GM19452 (cell line): Measurements from ENCODE around the gene CUEDC2.
"Not testable (repeated sequence)": the region's sequence is repeated elsewhere in the genome, so short reads cannot be mapped to it uniquely, and the experiment has no call there.

Experiments
- ATAC-seq: cut with Tn5 transposase; IDR thresholded peaks from one replicate; pipeline ENCODE4 v1.9.1; 2021; ENCODE audit not compliant: unreplicated experiment

The CUEDC2 gene

DNA sequence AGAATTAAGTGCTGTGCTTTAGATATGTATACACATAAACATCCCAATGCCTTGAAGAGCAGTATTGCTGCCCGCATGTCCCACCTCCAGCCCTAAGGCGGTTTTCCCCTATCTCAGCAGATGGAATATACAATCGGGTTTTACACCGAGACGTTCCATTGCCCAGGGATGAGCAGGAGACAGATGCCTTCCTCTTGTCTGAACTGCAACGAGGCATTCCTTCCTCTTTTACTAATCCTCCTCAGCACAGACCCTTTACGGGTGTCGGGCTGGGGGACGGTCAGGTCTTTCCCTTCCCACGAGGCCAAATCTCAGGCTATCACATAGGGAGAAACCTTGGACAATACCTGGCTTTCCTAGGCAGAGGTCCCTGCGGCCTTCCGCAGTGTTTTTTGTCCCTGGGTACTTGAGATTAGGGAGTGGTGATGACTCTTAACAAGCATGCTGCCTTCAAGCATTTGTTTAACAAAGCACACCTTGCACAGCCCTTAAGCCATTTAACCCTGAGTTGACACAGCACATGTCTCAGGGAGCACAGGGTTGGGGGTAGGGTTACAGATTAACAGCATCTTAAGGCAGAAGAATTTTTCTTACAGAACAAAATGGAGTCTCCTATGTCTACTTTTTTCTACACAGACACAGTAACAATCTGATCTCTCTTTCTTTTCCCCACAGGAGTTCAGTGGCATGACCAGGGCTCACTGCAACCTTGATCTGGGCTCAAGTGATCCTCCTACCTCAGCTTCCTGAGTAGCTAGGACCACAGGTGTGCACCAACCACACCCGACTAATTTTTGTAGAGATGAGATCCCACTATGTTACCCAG lies 22.5 kb upstream of the CUEDC2 start:
- ATAC-seq, result not testable (repeated sequence)

DNA sequence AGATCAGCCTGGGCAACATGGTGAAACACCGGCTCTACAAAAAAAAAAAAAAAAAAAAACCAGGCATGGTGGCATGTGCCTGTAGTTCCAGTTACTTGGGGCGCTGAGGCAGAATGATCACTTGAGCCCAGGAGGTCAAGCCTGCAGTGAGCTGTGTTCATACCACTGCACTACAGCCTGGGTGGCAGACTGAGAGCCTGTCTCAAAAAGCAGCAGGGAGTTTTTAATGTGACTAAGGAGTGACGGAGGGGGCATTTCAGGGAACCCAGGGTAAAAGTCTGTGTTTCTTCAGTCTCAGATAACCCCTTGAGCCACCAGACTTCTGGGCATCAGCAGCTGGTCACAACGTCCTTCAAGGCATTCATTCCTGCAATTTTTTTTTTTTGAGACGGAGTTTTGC lies 21.1 kb upstream of the CUEDC2 start:
- no peak for ATAC-seq

DNA sequence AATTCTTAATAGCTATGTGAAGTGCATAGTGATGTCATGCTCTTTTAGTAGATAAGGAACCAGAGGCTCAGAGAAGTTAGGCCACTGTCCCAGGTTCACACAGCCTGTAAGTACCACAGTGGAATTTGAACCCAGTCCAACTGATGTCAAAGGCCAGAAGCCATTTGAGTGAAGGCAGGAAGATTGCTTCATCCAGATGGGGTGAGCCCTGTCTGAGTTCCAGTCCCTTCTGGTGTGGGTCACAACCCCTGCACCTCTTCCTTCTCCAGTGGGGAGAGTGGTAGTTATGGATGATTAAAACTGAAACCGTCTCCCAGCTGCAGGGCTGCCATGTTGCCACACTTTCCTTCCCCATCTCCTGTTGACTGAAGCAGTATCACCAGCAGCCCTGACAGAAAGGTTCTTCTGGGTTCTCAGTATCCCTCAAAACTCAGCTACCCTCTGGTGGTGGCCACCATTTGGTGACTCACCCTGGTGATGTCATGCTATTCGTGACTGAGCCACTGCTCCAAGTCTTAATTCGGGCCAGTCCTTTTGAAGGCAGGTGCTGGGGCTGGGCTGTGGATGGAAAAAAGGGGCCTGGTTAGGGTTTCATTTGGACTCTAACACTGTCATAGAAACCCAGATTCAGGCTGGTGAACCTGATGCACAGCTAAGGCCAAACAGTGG lies 20.4 kb upstream of the CUEDC2 start:
- ATAC-seq, result no peak

DNA sequence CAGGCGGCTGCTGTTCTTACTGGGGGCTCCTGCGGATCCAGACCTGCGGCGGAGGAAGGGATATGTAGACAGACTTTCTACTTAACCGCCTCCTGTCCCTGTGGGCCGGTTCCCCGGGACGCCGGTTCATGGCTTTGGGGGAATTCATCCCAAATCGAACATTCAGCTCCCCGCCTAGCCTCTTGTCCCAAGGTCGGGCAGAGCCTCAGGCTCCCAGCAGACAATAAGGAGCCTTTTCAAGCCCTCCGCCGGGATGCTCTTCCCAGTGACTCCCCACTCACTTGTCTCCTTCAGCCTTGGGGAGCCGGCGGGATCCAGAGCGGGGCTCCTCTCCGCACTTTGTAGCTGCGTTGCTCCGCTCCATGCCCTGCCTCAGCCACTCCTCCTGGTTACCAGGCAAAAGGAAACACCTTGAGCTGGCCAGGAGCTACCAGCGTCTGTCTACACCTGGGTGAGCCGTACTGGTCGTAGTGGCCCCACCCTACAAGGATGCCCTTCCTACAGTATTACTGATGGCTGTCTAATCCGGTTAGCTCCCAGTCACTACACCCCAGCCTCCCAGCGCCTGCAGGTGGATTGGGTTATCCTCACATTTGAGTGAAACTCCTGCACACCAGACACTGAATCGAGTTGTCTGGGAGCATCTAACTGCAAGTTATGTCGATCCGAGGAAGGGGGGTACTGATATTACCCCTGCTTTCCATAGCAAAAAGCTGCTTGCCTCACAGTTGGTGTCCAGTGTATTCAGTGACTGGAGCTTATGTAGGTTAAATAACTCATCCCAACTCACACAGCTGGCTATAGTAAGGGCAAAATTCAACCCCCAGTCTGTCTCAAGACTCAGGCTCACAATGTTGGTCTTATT lies 19.0 kb upstream of the CUEDC2 start, which contains the start of gene C10orf95:
C10orf95 (minus strand) TSS at position 439 of the 865 bp plus-strand sequence. CDS start 450 bp downstream, outside the sequence.
- no peak for ATAC-seq

DNA sequence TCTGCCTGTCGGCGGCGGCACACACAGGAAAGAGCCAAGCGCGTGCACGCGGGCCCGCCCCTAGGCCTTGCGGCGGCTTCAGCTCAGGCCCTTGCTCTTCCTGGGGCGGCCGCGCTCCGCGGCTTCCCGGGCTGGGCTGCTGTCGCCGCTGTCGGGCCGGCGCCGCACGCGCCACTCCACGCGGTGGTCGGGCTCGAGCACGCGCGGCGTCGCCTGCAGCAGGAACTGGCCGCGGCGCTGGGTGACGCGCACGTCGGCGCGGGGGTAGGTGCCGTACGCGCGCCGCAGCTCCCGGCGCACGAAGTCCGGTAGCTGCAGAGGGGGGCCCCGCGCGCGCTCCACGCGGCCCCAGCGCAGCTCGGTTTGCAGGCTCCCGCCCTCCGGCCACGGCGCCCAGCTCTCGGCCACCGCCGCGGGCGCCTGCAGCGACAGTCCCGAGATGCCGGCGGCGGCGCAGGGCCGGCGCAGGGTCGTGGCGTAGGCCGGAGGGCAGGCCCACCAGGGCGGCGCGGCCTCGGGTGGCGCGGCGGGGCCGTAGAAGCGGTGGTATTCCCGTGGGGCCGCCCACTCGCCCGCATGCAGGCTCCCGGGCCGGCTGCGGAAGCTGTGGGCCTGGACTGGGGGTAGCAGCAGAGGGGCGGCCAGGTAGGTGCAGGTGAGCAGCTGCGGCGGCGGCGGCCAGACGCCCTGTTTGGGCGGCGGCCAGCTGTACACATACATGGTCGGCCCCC lies 18.2 kb upstream of the CUEDC2 start:
- ATAC-seq, result peak; percentile 82

DNA sequence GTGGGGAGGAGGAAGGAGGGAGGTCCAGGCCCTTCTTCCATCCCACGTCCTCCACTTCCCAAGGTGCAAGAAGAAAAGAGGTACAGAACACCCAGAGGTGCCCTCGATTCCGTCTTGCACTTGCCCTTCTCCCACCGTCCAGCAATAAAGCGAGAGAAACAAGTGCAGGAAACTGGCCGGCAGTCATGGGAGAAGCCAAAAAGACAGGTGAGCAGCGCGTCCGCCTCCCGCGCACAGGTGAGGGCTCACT lies 17.7 kb upstream of the CUEDC2 start:
- ATAC-seq, result no peak

DNA sequence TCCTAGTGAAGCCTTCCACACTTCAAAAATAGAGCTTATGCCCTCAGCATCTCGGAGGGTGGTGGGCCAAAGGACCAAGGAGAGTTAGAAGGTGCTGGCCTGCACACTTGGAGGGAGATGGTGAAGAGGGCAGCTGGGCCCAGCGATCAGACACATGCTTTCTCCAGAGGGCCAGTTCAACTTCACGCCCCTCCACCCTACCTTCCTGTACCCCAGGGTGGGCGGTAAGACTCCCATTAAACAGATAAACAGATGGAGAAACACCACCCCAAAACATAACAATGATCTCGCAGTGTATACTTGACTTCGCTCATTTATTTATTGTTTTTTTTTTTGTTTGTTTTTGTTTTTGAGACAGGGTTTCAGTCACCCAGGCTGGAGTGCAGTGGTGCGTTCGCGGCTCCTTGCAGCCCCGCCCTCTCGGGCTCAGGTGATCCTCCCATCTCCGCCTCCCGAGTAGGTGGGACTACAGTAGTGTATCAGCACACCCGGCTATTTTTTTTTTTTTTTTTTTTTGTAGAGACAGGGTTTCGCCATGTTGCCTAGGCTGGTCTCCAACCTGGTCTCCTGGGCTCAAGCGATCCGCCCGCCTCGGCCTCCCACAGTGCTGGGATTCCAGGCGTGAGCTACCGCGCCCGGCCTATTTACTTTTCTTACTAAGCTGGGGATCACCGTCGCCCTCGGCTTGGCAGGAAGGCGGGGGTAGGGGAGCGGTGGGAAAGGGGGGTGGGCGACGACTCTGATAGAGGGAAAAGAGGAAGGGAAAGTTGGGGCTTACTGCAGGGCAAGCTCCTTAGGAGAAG lies 17.1 kb upstream of the CUEDC2 start:
- ATAC-seq, result no peak

DNA sequence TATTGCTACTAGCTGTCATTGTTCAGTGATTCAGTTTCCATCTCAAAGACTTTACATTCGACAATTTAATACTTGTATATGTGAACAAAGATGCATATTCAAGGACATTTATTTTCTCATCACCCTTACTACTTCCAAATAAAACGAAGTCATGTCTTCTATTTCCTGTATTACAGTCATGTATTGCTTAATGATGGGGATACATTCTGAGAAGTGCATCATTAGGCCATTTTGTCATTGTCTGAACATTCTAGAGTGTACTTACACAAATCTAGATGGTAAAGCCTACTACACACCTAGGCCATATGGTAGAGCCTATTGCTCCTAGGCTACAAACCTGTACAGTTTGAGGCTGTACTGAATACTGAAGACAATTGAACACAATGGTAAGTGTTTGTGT lies 12.5 kb upstream of the CUEDC2 start:
- ATAC-seq, result no peak

DNA sequence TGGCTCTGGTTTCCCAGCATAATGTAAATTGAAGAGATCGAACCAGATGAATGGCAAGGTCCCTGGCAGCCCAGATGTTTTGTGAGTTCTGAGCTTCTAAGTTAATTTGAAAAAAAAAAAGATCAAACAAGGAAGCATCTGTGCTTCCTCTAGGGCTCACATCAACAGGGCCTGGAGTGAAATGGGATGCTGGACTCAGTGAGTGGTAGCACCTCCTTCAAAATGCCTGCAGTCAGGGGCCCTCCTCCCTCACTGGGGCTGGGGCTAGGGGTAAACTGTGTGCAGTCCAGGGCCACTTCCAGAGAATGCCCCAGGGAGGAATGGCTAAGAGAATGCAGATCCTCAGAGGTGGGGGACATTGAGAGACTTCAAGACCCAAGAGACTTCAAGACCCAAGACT lies 6.0 kb upstream of the CUEDC2 start:
- ATAC-seq, result no peak

DNA sequence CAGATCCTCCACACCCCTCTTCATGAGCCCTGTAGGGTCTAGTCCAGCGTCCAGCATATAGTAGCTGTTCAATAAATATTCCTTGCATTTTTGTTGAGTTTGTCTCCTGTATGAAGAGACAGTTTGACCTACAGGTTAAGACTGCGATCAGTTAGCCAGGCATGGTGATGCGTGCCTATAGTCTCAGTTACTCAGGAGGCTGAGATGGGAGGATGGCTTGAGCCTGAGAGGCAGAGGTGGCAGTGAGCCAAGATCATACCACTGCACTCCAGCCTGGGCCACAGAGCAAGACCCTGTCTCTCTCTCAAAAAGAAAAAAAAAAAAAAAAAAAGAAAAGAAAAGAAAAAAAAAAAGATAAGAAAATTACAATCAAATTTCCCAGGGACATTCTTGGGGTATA lies 5.1 kb upstream of the CUEDC2 start:
- no peak for ATAC-seq

DNA sequence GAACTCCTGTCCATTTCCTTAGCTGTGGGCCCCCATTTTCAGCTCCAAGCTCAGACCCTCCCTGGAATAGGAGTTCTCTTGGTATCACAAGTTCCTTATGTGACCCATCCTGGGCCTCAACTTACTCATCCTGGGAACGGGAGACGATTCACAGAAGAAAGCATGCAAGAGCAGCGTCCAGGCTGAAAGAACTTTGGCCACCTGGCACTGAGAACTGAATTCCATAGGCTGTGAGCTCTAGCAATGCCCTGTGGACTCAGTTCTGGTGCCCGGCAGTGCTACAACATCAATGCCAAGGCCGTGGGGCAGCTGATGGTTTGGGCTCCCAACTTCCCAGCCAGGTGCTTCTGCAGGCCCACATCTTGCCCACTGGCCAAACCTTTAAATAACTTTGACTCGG lies 3.9 kb upstream of the CUEDC2 start:
- no peak for ATAC-seq

DNA sequence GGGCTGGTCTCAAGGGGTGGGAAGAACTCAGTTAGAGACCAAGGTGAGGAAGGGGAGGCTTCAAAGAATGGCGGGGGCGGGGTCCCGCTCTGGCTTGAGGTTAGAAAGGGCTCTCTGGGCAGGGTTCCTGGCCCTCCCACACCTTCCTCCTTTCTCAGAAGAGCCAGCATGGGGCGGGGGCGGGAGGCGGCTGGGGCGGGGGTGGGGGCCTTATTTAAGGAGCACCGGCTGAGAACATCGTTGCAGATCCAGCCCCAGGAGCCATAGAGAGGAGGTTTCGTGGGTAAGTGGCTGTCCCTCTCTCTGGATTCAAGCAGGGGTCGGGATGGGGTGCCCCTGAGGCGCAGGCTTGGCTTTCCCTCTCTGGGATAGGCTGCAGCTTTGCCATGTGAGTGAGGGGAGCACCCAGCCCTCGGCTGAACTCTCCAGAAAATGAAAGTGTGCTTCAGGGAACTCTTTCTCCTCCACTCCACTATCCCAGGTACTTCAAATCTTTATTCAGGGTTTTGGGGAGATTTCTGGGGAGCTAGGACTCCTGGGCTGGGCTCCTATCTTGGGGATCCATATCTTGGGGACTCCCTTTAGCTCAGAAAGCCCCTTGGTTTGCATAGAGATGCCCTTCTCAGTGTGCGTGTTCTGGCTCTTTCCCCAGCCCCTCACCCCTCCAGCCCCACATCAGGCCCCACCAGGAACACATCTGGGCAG lies 3.3 kb upstream of the CUEDC2 start:
- no peak for ATAC-seq

DNA sequence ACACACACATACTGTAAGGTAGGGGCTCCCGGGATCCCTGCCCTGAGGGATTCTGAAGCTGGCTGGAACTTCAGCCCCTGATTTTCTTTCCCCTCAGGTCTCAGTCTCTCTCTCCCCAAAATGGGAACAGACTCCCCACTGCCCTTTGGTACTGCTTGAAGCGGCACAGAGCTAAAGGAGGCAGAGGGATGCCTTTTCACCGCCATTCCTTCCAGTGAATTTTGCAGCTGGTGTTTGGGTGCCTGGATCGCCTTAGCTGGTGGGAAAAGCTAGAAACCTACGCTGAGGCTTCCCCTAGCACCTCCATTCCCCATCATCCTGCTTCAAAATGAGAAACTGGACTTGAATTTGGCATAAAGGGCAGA lies 2.7 kb upstream of the CUEDC2 start:
- ATAC-seq, result no peak

DNA sequence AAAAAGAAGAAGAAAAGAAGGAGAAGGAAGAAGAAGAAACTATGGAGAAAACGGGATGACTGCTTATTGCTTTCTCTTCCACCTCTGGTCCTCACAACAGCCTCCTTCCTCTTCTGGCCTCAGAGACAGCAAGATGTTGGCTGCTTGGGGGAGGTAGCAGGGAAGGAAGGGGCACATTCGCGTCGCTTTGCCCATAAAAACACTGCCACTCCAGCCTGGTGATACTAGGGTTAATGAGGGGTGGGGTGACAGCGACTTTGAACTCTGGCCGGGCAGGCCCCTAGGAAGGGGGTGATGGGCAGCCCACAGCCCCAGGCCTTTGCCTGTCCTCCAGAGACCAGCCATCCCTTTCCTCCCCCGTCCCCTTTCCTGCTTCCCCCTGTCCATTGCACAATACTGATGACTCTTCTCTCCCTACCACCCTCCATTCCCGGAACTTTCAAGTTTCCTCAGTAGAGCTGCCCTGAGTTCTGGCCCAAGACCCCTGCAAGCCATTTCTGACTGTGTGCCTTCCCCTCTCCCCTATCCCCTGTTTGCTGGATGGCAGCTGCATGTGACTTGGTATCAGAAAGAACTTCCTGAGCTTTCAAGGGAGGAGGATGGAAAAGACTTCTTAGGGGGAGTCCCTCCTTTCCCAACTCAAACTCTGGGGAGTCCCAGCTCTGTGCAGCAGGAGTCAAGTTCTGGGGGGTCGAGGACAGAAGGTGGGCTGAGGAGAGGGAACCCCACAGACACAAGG lies 2.2 kb upstream of the CUEDC2 start:
- ATAC-seq, result no peak

DNA sequence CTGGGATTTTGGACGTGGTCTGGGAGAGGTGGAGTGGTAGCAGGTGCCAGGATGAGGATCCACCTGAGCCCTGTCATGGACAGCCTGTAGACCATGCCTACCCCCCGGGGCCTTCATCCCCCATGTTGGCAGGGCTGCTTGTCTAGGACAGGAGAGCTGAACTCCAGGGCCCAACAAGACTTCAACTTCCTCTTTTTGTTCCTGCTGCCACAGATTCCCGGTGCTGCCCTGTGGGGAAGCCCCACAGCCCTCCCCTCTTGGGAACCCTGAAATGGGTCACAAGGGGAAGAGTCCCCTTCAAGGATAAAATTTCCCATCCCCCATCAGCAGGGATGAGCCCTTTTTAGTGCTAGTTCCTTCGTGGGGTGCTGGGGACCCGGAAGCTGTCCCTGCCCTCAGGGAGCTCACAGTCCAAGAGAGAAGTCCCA lies 1.3 kb upstream of the CUEDC2 start:
- no peak for ATAC-seq

DNA sequence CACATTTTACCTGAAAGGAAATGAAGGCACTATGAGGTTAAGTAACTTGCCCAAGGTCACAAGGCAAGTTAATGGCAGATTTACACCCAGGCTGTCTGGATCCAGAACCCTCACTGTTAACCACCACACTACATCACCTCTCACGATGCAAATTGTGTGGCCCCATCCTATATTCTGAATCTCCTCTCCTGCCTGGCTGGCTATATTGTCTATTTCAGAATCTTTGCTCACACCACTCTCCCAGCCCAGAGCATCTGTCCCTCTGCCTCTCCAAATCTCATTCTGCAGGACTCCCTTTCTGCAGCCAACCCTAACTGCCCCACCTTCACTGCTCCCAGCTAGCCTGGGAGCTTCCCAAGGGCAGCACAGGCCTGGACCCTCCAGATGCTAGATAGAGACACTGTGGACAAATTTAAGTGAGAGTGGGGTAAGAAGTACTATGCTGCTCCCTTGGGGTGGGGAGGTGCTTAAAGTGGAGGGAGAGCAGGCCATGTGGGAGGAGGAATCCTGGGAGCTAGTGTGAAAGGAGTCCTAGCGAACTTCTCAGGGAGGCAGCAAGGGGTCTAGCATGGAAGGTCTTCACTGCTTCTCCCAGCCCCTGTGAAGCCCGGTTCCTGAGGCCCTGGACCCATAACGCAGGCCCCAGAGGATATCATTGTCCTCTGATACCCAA lies 786 bp downstream of the CUEDC2 start:
- no peak for ATAC-seq

DNA sequence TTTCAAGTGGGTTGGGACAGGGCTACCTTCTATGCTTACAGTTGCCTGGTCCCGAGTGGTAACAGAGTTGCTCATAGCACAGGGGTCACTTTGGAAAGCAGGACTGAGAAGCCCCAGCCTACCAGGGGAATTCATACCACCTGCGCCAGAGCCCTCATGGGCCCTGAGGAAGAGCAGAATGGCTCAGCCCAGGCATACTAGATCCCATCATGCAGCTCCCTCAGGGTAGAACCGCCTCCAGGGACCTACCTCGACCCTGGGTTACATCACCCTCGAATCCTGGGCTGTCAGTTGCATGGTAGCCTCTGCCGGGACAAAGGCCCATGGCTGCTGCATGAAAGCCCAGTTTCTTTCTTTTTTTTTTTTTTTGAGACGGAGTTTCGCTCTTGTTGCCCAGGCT lies 2.9 kb downstream of the CUEDC2 start:
- no peak for ATAC-seq

DNA sequence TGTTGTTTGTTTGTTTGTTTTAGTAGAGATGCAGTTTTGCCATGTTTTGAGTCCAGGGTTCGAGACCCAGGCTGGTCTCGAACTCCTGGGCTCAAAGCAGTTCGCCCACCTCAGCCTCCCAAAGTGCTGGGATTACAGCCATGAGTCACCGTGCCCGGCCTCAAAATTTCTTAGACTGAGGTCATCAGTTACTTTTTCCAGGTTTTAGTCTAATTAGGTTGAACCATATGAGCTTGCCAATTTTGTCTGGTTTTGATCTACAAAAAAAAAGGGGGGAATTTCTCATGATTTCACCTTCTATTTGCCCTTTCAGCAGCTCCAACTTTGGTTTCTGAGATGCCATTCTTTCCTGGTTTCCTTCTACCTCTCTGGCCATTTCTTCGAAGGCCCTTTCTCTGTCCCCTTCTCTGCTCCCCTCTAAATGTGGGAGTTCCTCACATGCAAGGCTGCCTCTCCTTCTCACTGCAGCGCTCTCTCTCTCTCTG lies 5.5 kb downstream of the CUEDC2 start:
- ATAC-seq, result no peak
